Sigmoid colon (tissue), 3 donors: ENCODE measurements around the gene IGF2R.

ENCODE experiments used
- CTCF ChIP-seq, 4 experiments: fragments of 450-650 bp in 3 of 4; fragments of 200-600 bp in 1 of 4; IDR thresholded peaks; one replicate each; pipeline ENCODE4 v1.5.1; 2016 to 2019; ENCODE audit warnings: antibody characterized with exemption in 4 of 4, mild to moderate bottlenecking in 3 of 4, moderate library complexity in 2 of 4
- POLR2A ChIP-seq, 2 donors: fragments of 450-650 bp; IDR thresholded peaks; one replicate each; pipeline ENCODE4 v1.6.1; 2016; ENCODE audit warnings: antibody characterized with exemption in 2 of 2, mild to moderate bottlenecking in 2 of 2, moderate library complexity in 2 of 2

GRCh38 chr6:160079686-160080043, 110.8 kb downstream of the IGF2R start:
- no peak for TF ChIP-seq CTCF (IDR thresholded peaks at IDR 0.05)
- TF ChIP-seq POLR2A (IDR thresholded peaks at IDR 0.05): no peak
